GM23338 (cell line): ENCODE data around the gene TPRG1. TPM values are rescaled to one million over a fixed set of nuclear protein-coding genes. Genes with fewer than 3 reads are reported as not detected.

Source experiments
- ATAC-seq: fragments of 200-7000 bp; cut with Tn5 transposase; 3 replicates; pipeline ENCODE4 v1.9.1; 2020
- DNase-seq: peaks from one replicate; pipeline ENCODE4 v3.0.0-alpha.2; 2015; ENCODE audit warnings: low spot score
- H2AFZ ChIP-seq: fragments of 200-600 bp; sonication (generic); 2 replicates; pipeline ENCODE4 v1.8.0; 2016; ENCODE audit warnings: antibody characterized with exemption, mild to moderate bottlenecking, moderate library complexity
- H3F3A ChIP-seq: fragments of 200-600 bp; sonication (generic); replicated peaks from 2 replicates; pipeline ENCODE4 v1.8.0; 2017; ENCODE audit warnings: antibody characterized with exemption, mixed run types, low read depth
- H3K27ac ChIP-seq: fragments of 200-600 bp; sonication (generic); 2 replicates; pipeline ENCODE4 v1.6.1; 2016; ENCODE audit warnings: low read depth
- H3K27me3 ChIP-seq: fragments of 200-600 bp; sonication (generic); 2 replicates; pipeline ENCODE4 v1.8.0; 2016; ENCODE audit warnings: mild to moderate bottlenecking, mixed run types, moderate library complexity; ENCODE audit not compliant: insufficient read depth
- H3K36me3 ChIP-seq: fragments of 200-600 bp; sonication (generic); 2 replicates; pipeline ENCODE4 v1.8.0; 2016; ENCODE audit warnings: mild to moderate bottlenecking; ENCODE audit not compliant: insufficient read depth
- H3K4me1 ChIP-seq: fragments of 200-600 bp; sonication (generic); 2 replicates; pipeline ENCODE4 v1.8.0; 2016; ENCODE audit warnings: mild to moderate bottlenecking, moderate library complexity; ENCODE audit not compliant: insufficient read depth
- H3K4me2 ChIP-seq: fragments of 200-600 bp; sonication (generic); 2 replicates; pipeline ENCODE4 v1.7.1; 2017; ENCODE audit warnings: mixed run types
- H3K4me3 ChIP-seq: fragments of 200-600 bp; sonication (generic); 2 replicates; pipeline ENCODE4 v1.6.1; 2016; ENCODE audit warnings: mixed run types
- H3K79me2 ChIP-seq: fragments of 200-600 bp; sonication (generic); replicated peaks from 2 replicates; pipeline ENCODE4 v1.8.0; 2017; ENCODE audit warnings: mild to moderate bottlenecking; ENCODE audit not compliant: insufficient read depth
- H3K9me2 ChIP-seq: fragments of 200-600 bp; sonication (generic); 2 replicates; pipeline ENCODE4 v1.8.0; 2017; ENCODE audit not compliant: insufficient read depth
- H4K20me1 ChIP-seq: fragments of 200-600 bp; sonication (generic); replicated peaks from 2 replicates; pipeline ENCODE4 v1.8.0; 2017; ENCODE audit warnings: mild to moderate bottlenecking; ENCODE audit not compliant: insufficient read depth
- H3K27ac Mint-ChIP-seq: 2 replicates; pipeline ENCODE4 v1.8.0; 2020; ENCODE audit warnings: inconsistent platforms, mild to moderate bottlenecking, moderate library complexity, mixed read lengths
- H3K27me3 Mint-ChIP-seq: 3 replicates; pipeline ENCODE4 v1.8.0; 2022; ENCODE audit warnings: low read depth, mild to moderate bottlenecking, moderate library complexity, mixed read lengths, inconsistent platforms; ENCODE audit not compliant: insufficient read depth, poor library complexity
- H3K36me3 Mint-ChIP-seq: 3 replicates; pipeline ENCODE4 v1.8.0; 2021; ENCODE audit warnings: low read depth, mild to moderate bottlenecking, inconsistent platforms, moderate library complexity, mixed read lengths
- H3K4me1 Mint-ChIP-seq: 3 replicates; pipeline ENCODE4 v1.8.0; 2020; ENCODE audit warnings: mild to moderate bottlenecking, inconsistent platforms, mixed read lengths
- H3K4me3 Mint-ChIP-seq: 3 replicates; pipeline ENCODE4 v1.8.0; 2021; ENCODE audit warnings: moderate library complexity, mild to moderate bottlenecking, inconsistent platforms, mixed read lengths
- H3K9me3 Mint-ChIP-seq: 3 replicates; pipeline ENCODE4 v1.8.0; 2020; ENCODE audit warnings: moderate library complexity, mild to moderate bottlenecking, inconsistent platforms, mixed read lengths
- CREB1 ChIP-seq: fragments of 250-450 bp; sonication (Bioruptor Pico); IDR thresholded peaks from 2 replicates; pipeline ENCODE4 v1.5.0; 2020; ENCODE audit warnings: low read depth, mild to moderate bottlenecking, moderate library complexity
- EZH2 ChIP-seq: fragments of 200-600 bp; sonication (generic); IDR thresholded peaks from one replicate; pipeline ENCODE4 v1.8.0; 2017; ENCODE audit warnings: antibody characterized with exemption, mild to moderate bottlenecking, low read depth; ENCODE audit not compliant: unreplicated experiment
- EZH2phosphoT487 ChIP-seq: fragments of 200-600 bp; sonication (generic); IDR thresholded peaks from one replicate; pipeline ENCODE4 v1.8.1; 2018; ENCODE audit warnings: antibody characterized with exemption; ENCODE audit not compliant: unreplicated experiment
- NANOG ChIP-seq: IDR thresholded peaks from 2 replicates; pipeline ENCODE4 v1.6.1; 2016; ENCODE audit warnings: antibody characterized with exemption, borderline replicate concordance
- POLR2AphosphoS5 ChIP-seq: IDR thresholded peaks from 2 replicates; pipeline ENCODE4 v1.6.1; 2016; ENCODE audit warnings: antibody characterized with exemption, low read depth
- REST ChIP-seq: IDR thresholded peaks from one replicate; pipeline ENCODE4 v1.6.1; 2018; ENCODE audit warnings: antibody characterized with exemption; ENCODE audit not compliant: unreplicated experiment
- STAT1 ChIP-seq: IDR thresholded peaks from one replicate; pipeline ENCODE4 v1.6.1; 2016; ENCODE audit warnings: antibody characterized with exemption; ENCODE audit not compliant: unreplicated experiment
- ZNF114 ChIP-seq: fragments of 250-450 bp; sonication (Bioruptor Pico); IDR thresholded peaks from 2 replicates; pipeline ENCODE4 v1.5.0; 2020; ENCODE audit warnings: mild to moderate bottlenecking, moderate library complexity
- ZNF331 ChIP-seq: fragments of 250-450 bp; sonication (Bioruptor Pico); IDR thresholded peaks from 2 replicates; pipeline ENCODE4 v1.5.0; 2020; ENCODE audit warnings: low read depth, mild to moderate bottlenecking, moderate library complexity
- ZNF462 ChIP-seq: fragments of 250-450 bp; sonication (Bioruptor Pico); IDR thresholded peaks from 2 replicates; pipeline ENCODE4 v1.5.0; 2020; ENCODE audit warnings: mild to moderate bottlenecking, moderate library complexity
- polyA plus RNA-seq: library from polyadenylated mRNA; unstranded; fragments of >200 nt; fragmentation: Nextera tagmentation; extraction: Ambion mirVana; gene quantifications from 2 replicates; pipeline ENCODE4 v1.2.1, GENCODE V29; 2016
- total RNA-seq: library from RNA; depleted of rRNA; stranded (reverse); fragments of >200 nt; shearing (Covaris generic); gene quantifications from 2 replicates; pipeline ENCODE4 v1.2.3, GENCODE V29; 2014
- TF ChIP-seq, protein P1 (sequence below), 2 experiments: fragments of 200-600 bp in 1 of 2; sonication (generic) in 1 of 2; conservative IDR thresholded peaks; 2 replicates each; pipeline versions ENCODE4 v1.5.1 to v1.6.1; 2016 to 2017; ENCODE audit warnings: antibody characterized with exemption in 2 of 2, low read depth in 2 of 2, mild to moderate bottlenecking in 2 of 2, moderate library complexity in 1 of 2
- TF ChIP-seq, protein P2 (sequence below): IDR thresholded peaks from 2 replicates; pipeline ENCODE4 v1.6.1; 2016; ENCODE audit warnings: antibody characterized with exemption

TPRG1 gene
- total and polyA plus RNA-seq, 2 experiments from 2014 or later: 0.74 to 1.7 TPM

GRCh38 chr3:189170559-189170958 is 1.2 kb upstream of the TPRG1 start (continued):
- no peak for TF ChIP-seq ZNF462 (CRISPR knock-in tag)
- TF ChIP-seq NANOG: no peak
- no peak for TF ChIP-seq ZNF331 (CRISPR knock-in tag)
- TF ChIP-seq REST: no peak

- no peak overlapping the region for H3K4me3 Mint-ChIP-seq
- no peaks in the 10 kb centered on the region for H3K4me1 ChIP-seq
- H2AFZ ChIP-seq: no peak overlapping the region
- DNase-seq (no peak), ATAC-seq (no peak)
- no peaks in the 10 kb centered on the region for H3K4me1 Mint-ChIP-seq
- H3K27ac Mint-ChIP-seq: no peak overlapping the region
- H3K9me3 Mint-ChIP-seq: no peaks in the 10 kb centered on the region
- no peak overlapping the region for H3K4me2 ChIP-seq
- H3F3A ChIP-seq: no peaks in the 10 kb centered on the region
- H3K27ac ChIP-seq: no peak overlapping the region
- no peak overlapping the region for H3K4me3 ChIP-seq
- no peaks in the 10 kb centered on the region for H4K20me1 ChIP-seq
- no peaks in the 10 kb centered on the region for H3K79me2 ChIP-seq
- no peaks in the 10 kb centered on the region for H3K27me3 Mint-ChIP-seq
- no peaks in the 10 kb centered on the region for H3K27me3 ChIP-seq
- H3K36me3 Mint-ChIP-seq: no peaks in the 10 kb centered on the region
- no peaks in the 10 kb centered on the region for H3K9me2 ChIP-seq
- H3K36me3 ChIP-seq: no peaks in the 10 kb centered on the region
- TF ChIP-seq ZNF331 (CRISPR knock-in tag) (no peak), CREB1 (CRISPR knock-in tag) (no peak), NANOG (no peak), STAT1 (no peak), EZH2phosphoT487 (no peak), ZNF114 (CRISPR knock-in tag) (no peak), EZH2 (no peak), POLR2AphosphoS5 (no peak)
- TF ChIP-seq, protein P1, sequence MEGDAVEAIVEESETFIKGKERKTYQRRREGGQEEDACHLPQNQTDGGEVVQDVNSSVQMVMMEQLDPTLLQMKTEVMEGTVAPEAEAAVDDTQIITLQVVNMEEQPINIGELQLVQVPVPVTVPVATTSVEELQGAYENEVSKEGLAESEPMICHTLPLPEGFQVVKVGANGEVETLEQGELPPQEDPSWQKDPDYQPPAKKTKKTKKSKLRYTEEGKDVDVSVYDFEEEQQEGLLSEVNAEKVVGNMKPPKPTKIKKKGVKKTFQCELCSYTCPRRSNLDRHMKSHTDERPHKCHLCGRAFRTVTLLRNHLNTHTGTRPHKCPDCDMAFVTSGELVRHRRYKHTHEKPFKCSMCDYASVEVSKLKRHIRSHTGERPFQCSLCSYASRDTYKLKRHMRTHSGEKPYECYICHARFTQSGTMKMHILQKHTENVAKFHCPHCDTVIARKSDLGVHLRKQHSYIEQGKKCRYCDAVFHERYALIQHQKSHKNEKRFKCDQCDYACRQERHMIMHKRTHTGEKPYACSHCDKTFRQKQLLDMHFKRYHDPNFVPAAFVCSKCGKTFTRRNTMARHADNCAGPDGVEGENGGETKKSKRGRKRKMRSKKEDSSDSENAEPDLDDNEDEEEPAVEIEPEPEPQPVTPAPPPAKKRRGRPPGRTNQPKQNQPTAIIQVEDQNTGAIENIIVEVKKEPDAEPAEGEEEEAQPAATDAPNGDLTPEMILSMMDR (conservative IDR thresholded peaks at IDR 0.05; ENCODE audit: low read depth in 2 of 2): no peak
- TF ChIP-seq, protein P2, sequence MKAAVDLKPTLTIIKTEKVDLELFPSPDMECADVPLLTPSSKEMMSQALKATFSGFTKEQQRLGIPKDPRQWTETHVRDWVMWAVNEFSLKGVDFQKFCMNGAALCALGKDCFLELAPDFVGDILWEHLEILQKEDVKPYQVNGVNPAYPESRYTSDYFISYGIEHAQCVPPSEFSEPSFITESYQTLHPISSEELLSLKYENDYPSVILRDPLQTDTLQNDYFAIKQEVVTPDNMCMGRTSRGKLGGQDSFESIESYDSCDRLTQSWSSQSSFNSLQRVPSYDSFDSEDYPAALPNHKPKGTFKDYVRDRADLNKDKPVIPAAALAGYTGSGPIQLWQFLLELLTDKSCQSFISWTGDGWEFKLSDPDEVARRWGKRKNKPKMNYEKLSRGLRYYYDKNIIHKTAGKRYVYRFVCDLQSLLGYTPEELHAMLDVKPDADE: no peak
Measured at GRCh38 chr3:189172668-189173419, 1.1 kb downstream of the TPRG1 start.
